NCI-H146 (cell line): Measurements from ENCODE around the gene HOXC5.

Experiments
- DNase-seq: peaks from one replicate; lab custom pipeline; 2025; lab: John Stamatoyannopoulos, UW

Gene HOXC5

DNA sequence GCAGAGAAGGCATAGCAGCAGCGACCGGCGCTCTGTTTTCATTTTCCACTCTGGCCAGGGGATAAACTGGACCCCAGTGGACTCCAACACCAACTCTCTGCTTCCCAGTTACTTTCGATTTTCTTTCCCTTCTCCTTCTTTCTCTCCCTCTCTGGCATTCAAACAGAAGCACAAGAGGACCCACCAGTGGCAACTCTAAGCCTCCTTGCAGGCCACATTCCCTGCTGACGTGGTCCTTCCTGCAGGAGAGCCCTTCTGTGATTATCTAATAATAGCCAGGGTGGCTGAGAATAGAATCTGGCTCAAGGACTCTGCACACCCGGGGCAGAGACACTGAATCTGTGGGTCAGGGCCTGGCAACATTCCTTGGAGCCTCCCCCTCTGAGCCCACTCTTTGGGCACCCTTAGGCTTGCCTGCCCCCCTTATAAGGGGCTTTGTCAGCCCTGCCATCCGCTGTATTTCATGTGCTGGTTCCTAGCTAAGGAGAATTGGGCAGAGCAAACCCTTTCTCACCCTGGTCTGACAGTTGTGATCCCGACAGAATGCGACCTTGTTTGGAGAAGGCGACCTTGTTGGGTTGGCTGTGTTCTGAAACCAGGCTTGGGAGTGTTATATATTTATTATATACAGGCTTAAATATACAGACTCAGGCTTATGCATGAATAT, 12.8 kb upstream of the HOXC5 start:
- DNase-seq = no peak

DNA sequence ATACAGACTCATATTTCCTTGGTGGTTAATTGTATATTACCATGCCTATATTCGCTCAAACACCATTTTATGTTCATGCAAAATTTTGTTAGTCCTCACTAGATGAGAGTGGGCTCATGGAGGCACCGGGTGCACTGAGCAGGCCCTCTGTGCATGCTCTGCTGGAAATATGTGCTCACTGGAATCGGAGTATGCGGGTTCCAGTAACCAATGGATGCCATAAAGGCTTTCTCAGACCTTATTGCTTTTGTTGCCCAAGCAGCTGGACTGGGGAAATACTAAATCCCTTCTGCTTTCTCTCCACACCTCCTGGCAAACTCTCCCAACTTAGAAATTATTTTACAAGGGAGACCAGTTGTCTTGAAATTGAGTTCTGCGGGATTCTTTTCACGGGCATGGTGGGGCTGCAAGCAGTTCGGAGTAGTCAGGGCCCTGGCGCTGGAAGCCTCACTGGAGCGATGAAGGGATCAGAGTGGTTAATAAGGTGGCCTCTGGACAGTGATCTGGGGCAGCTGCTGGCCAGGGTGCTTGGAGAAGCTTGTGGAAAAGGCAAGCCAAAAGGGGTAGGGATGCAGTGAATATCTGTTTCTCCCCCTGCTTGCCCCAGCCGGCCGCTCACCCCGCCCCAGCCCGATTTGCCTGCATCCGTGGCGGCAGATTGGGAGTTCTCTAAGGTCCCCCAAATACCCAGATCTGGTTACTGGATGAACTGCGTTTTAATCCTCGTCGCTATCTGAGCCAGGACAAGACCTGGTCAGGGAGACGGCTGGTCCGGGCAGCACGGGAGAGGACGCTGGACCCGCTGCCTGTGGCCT, 12.1 kb upstream of the HOXC5 start:
- no peak for DNase-seq

DNA sequence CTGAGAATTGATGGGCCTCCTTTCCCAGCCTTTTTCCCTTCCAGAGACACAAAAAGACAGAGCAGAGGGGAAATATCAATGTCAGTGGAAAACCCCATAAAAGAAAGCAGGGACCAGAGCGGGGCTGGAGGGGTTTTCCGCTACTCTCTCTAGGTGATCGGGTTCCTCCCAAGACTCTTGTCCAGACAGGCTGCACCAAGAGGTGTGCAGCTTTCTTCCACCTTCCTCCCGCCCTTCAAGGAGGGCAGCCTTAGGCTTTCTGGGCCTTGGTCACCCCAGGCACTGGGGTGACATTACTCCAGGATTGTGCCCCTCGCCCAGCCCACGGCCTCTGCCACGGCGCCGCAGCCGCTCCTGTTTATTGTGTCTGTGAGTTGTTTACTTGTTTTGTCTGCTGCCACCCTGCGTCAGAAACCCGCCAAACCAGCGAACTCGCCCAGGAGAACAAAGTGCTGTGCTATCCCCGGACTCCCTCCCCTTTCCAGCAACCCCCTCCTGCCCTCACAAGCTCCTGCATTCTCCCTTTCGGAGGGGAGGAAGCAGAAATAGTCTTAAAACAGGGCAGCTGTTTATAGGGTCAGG, 11.3 kb upstream of the HOXC5 start:
- no peak for DNase-seq

DNA sequence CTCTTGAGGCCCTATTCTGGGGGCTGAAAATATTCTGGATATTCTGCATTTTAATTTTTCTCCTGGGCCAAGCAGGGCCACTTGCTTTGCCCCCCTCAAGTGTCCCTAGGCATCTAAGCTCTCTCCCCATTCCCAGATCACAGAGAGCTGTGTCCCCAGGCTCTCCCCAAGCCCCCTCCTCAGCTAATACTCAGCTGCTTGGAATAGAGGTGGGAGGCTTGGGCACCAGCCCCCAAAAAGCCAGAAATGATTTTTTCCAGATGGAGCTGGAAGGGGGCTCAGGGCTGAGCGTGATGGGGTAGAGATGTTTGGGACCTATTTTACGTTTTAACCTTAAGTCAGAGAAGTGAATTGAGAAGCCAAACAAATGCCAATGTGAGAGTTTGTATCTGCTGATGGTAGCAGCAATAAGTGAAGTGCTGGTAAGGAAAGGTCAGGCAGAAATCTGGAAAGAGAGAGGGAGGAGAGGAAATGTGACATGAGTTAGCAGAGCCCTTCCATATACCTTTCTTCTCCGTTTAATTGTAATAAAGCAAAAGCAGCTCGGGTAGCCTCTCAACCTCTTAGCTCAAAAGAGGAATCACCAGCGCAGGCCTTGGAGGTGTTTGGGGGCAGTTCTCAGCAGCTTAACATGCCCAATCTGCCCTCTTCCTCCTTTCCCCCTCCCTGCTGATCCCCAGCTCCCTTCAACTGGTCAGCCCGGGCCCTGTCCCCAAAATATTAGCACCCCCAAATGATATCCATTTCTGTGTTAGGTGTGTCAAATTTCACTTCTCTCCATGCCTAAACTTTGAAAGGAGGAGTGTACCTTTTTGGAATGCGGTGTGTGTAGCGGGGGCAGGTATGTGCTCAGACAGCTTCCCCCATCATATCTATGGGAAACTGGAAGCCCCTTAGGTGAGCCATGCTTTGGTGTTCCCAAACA, 9.6 kb upstream of the HOXC5 start:
- DNase-seq = no peak

DNA sequence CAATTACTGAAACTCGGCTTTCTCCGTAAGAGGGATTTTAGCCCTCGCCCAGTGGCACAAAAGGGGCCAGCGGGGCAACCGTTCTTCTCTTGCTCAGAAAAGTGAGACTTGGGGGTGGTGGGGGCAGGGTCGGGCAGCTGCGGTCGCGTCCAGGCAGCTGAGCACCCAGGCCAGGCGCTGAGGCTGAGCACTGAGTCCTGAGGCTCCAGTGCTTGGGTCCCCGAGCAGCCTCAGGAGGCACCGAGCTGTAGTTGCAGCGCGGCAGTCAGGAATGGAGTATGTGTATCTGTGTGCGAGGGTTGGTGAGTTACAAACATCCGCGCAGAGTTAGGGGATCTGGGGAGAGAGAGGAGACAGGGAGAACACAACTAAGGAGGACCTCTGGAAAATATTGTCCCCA, 8.7 kb upstream of the HOXC5 start:
- DNase-seq = no peak

DNA sequence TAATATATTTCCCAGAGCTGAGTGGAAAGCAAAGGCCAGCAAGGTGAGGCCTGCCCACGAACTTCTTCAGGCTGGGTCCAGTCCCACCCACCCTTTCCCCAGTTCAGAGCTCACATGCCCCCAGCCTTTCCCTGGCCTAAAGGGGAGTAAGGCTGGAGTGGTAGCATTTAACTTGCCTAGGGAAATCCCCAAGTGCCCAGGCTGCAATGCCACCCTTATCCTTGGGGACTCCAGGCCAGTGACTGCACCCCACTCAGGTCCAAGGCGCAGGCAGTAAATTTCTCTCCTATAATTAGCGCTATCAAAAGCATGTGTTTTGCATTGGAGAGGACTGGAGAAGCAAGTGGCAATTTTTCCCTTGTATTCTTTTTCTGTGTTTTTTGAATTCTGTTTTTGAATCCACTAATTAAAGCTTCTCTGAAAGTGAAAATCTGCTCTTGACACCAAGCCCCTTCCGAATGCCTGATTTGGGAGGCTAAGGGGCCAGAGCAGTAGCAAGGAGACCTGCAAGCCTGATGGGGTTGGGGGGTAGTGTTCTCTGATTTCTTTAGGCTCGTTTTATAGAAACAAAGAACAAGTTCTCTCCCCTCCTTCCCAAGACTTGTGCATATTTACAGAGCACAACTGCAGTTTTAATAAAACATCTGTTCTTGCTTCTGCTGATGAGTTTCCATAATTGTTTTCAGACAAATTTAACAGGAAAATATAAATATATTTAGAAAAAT, 8.1 kb upstream of the HOXC5 start:
- no peak for DNase-seq

DNA sequence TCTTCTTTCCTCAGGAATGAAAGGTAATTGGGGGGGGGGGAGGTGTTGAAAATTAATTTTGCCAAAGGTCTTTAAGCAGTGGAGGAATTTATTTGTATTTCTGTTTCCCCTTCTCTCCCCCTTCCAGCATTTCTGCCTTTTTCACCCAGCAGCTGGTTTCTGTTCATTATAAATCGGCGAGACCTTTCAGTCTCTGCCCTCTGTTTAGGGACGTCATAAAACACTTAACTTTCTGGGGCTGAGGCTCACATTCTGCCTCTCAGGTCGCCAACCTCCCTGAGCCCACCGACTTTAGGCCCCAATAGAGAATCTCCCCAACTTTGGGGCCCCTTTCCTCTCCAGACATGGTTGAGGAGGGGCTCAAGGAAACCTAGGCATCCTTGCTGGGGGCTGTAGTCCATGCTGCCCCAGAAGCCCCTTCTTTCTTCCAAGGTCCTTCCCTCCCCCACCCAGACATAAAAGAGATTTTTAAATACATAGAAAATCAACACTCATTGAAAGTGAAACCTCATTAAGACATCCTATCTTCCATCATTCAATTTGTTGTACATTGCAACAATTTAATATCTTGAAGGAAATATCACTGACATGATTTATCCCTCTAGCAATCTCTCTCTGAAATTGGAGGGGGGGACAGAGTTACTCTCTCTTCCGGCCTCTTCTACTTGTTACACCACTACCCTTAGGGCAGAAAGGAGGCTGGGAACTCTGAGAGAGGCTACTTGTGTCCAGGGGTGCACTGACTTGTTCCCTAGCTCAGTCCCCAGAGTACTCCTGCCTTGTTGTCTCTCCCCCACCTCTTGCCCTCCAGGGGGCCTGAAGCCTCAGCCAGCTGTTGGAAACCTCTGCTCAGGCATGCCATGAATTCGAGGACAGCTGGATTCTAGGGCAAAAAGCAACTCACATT, 7.1 kb upstream of the HOXC5 start:
- no peak for DNase-seq

DNA sequence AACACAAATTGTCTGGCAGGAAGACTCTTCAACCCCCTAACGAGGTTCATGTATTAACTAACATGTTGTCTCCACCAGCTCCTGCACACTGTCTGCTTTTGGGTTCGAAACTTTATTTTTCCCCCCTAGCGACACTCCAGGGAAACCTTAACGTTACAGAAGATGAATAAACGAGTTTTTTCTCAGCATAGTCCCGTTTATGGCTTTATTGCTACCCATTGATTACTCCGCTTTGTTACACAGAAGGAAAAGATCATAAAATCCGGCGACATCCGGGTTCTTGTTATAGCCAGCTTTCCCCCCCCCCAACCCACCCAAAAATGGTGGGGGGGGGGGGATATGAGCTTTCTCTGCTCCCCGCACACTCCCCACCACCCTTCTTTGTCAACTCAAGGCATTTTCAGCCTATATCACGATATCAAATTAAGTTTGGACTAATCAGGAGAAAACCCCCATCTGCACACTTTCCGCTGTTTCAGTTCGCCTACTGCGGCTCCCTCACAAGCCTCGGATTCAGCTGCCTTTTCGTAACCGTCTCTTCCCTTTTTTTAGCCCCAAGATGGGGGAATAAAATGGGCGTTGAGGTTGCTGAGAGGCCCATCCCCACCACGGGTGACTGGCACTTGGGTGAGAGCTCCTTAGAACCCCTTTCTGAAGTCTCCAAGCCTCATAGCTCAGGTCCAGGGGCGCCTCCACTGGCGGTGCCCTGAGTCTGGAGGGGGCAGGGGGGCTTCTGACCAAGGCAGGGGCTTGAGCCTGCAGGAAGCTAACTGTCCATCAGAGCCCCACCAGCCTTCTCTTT, 6.0 kb upstream of the HOXC5 start:
- DNase-seq = no peak

DNA sequence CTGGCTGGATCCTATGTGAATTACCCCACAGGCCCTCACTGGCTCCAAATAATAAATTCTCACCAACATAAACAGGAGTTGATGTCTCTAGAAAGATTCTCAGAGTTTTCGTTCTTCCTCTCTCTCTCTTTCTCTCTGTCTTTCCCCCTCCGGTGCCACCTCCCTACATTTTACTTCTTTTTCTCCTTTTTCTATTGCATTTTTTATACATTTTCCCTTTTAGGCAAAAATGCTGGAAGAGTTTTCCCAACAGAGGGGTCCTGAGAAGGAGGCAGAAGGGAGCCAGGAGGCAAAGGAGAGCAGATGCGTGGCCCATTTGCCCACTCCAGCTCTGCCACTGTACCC, 5.4 kb upstream of the HOXC5 start:
- DNase-seq = no peak

DNA sequence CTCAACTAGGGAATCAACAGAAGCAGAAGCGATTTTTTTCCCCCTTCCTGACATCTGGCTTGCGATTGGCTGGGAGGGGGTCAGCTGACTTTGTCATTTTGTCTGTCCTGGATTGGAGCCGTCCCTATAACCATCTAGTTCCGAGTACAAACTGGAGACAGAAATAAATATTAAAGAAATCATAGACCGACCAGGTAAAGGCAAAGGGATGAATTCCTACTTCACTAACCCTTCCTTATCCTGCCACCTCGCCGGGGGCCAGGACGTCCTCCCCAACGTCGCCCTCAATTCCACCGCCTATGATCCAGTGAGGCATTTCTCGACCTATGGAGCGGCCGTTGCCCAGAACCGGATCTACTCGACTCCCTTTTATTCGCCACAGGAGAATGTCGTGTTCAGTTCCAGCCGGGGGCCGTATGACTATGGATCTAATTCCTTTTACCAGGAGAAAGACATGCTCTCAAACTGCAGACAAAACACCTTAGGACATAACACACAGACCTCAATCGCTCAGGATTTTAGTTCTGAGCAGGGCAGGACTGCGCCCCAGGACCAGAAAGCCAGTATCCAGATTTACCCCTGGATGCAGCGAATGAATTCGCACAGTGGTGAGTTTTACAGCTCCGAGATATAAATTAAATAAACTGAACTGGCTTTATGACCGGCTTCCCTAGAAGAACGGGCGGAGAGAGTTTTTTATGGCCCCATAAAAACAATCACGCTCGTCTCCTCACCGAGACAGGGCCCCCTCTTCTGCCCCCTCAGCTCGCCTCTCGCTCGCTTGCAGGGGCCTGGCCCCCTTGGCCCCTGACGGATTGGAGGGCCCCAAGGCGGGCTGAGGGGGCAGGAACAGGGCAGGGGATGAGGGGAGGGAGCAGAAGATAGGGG, 4.3 kb upstream of the HOXC5 start, which contains the start of gene HOXC6:
Gene HOXC6 (plus strand): TSS at position 127 of the 888 bp plus-strand sequence. CDS start 82 bp downstream, at position 209.
- no peak for DNase-seq

DNA sequence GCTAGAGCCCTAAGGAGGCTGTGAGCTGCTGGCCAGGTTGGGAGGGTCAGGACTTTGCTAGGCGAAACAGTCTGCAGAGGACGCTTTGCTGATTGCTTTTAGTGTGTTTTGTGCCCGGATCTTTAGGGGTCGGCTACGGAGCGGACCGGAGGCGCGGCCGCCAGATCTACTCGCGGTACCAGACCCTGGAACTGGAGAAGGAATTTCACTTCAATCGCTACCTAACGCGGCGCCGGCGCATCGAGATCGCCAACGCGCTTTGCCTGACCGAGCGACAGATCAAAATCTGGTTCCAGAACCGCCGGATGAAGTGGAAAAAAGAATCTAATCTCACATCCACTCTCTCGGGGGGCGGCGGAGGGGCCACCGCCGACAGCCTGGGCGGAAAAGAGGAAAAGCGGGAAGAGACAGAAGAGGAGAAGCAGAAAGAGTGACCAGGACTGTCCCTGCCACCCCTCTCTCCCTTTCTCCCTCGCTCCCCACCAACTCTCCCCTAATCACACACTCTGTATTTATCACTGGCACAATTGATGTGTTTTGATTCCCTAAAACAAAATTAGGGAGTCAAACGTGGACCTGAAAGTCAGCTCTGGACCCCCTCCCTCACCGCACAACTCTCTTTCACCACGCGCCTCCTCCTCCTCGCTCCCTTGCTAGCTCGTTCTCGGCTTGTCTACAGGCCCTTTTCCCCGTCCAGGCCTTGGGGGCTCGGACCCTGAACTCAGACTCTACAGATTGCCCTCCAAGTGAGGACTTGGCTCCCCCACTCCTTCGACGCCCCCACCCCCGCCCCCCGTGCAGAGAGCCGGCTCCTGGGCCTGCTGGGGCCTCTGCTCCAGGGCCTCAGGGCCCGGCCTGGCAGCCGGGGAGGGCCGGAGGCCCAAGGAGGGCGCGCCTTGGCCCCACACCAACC, 3.1 kb upstream of the HOXC5 start:
- DNase-seq = no peak

DNA sequence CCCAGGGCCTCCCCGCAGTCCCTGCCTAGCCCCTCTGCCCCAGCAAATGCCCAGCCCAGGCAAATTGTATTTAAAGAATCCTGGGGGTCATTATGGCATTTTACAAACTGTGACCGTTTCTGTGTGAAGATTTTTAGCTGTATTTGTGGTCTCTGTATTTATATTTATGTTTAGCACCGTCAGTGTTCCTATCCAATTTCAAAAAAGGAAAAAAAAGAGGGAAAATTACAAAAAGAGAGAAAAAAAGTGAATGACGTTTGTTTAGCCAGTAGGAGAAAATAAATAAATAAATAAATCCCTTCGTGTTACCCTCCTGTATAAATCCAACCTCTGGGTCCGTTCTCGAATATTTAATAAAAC, 2.4 kb upstream of the HOXC5 start:
- DNase-seq = no peak

DNA sequence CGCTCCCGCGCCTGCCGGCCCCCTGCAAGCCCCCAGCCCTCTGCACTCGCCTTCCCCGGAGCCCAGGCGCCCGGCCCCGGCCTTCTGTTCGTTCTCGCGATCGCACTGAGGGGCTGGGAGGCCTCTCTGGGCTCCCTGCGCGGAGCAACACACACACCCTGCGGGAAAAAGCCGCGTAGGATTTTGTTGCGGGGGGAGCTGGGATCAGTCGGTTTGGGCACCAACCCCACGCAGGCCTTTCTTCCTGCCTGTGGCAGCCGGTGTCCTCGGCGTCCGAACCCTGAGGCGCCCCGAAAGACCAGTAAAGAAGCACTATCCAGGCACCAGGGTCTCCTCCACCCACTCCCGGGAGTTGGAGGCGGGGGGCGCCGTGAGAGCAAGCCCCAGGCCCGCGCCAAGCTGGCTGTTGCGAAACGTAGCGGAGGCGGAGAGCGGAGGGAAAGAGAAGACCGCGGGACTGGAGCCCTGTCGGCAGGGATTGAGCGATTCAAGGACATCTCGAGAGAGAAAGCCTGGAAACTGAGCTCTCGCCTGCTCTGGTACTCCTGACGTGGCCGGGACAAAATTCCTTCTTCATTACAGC, 1.9 kb upstream of the HOXC5 start:
- no peak for DNase-seq

DNA sequence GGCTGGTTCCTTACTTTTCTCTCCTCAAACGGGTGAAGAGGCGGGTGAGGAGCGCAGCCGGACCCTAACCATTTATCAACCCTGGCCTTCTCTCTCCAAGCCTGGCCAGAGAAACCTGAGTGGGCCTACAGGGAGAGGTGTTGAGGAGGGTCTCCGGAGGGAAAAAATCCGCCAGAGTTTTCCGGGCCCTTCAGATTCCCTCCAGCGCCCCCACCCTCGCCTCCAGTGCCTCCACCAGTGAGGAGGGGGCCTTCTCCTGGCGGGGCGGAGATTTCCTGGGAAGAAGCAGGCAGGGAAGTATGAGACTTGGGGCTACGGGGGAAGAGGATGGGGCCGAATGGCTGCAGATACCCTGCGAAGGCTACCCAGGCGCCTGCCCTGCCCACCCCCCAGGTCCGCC, 1.4 kb upstream of the HOXC5 start:
- DNase-seq = no peak

DNA sequence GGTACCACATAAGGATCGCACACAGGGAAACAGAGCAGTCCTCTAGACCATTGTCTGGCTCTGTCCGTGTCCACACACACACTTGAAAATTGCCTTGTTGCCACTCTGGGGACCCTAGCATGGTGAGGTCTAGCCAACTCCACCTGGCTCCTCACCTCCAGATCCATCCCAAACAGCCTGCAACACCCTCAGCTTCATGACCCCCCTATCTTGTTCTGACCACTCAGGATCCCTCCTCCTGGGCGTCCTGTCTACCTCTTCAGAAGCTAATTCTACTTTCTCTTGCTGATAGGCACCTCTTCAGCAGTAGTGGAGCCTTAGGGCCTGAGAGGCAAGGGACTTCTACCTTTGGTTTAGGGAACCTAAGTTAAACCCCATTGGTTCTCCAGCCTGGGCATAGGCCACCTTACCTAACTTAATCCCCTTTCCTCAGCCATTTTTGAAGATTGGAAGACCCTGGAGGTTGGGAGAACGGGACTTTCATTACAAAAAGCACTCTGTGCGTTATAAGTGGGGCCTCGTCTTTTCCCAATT, 697 bp upstream of the HOXC5 start:
- DNase-seq = no peak

DNA sequence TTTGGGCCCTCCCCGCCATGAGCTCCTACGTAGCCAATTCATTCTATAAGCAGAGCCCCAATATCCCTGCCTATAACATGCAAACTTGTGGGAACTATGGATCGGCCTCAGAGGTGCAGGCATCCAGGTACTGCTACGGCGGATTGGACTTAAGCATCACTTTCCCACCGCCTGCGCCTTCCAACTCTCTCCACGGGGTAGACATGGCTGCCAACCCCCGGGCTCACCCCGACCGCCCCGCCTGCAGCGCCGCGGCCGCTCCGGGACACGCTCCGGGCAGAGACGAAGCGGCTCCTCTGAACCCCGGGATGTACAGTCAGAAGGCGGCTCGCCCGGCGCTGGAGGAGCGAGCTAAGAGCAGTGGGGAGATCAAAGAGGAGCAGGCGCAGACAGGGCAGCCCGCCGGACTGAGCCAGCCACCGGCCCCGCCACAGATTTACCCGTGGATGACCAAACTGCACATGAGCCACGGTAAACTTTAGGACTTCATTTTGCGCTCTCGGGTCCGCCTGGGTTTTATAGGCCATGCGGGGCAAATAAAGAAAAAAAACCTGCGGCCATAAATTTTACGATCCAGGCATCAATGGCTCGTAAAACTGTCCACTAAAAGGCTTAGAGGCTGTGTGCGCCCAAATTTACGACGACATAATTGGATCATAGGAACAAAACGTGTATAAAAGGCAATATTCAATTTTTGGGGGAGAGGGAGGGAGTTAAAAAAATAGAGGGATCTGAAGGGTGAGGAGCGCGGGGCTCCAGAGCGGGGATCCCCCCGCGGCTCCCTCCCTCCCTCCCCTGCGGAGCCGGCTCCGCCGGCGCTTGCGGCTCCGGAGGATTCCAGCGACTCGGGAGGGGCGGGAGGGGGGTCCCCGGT, 493 bp downstream of the HOXC5 start:
- DNase-seq = no peak
